K562 (cell line): ENCODE results near the gene EPB42. TPM values are rescaled to one million over a fixed set of nuclear protein-coding genes. Genes with fewer than 3 reads are reported as not detected.

ENCODE experiments used
- BCLAF1 ChIP-seq, 2 experiments: fragments of 450-650 bp in 1 of 2; IDR thresholded peaks; 2 replicates each; pipeline ENCODE4 v1.6.1; 2011 to 2017; ENCODE audit warnings: low read depth in 2 of 2, antibody characterized with exemption in 1 of 2, borderline replicate concordance in 1 of 2, low read length in 1 of 2, mild to moderate bottlenecking in 1 of 2, mixed read lengths in 1 of 2; ENCODE audit not compliant: control insufficient read depth in 1 of 2
- GTF2E2 ChIP-seq: fragments of 200-800 bp; sonication (Bioruptor generic); IDR thresholded peaks from 2 replicates; pipeline ENCODE4 v1.6.1; 2016; ENCODE audit warnings: missing genetic modification characterization, missing compliant biosample characterization
- MYC ChIP-seq, 2 experiments: fragments of 250-450 bp in 1 of 2; sonication (Bioruptor Pico) in 1 of 2; IDR thresholded peaks; 2 replicates each; pipeline versions ENCODE4 v1.5.1 to v1.6.1; 2012 to 2021; ENCODE audit warnings: low read depth in 2 of 2, borderline replicate concordance in 1 of 2, improper control_type of control experiment in 1 of 2, low read length in 1 of 2, mild to moderate bottlenecking in 1 of 2, moderate library complexity in 1 of 2
- RBM25 ChIP-seq: fragments of 200-400 bp; formaldehyde crosslinking; IDR thresholded peaks from 2 replicates; pipeline ENCODE4 v1.6.1; 2018; ENCODE audit warnings: low read length, low read depth, moderate library complexity; ENCODE audit not compliant: severe bottlenecking
- ZNF134 ChIP-seq: fragments of 250-450 bp; sonication (Bioruptor Pico); conservative IDR thresholded peaks from 2 replicates; pipeline ENCODE4 v1.4.0; 2020
- ZNF717 ChIP-seq: fragments of 250-450 bp; sonication (Bioruptor Pico); IDR thresholded peaks from 2 replicates; pipeline ENCODE4 v1.5.0; 2021
- polyA plus RNA-seq, 8 experiments: library from polyadenylated mRNA; depleted of rRNA in 4 of 8; stranded (reverse) in 5 of 8; unstranded in 3 of 8; fragments of >200 nt; fragmentation: Nextera tagmentation in 2 of 8; fragmentation: Illumina TruSeq in 1 of 8; extraction: Ambion mirVana in 2 of 8; extraction: Trizol in 1 of 8; gene quantifications; 2 replicates each; pipeline versions ENCODE4 v1.2.1 to v1.2.3, GENCODE V29; 2011 to 2014; ENCODE audit warnings: inconsistent platforms in 1 of 8, missing spikeins in 1 of 8
- total RNA-seq, 7 experiments: library from RNA; depleted of rRNA in 6 of 7; stranded (reverse); fragments of >200 nt in 6 of 7; fragmentation: Illumina TruSeq in 2 of 7; extraction: Trizol in 2 of 7; gene quantifications; 2 replicates each; pipeline versions ENCODE4 v1.2.1 to v1.2.3, GENCODE V29; 2011 to 2021; ENCODE audit warnings: low replicate concordance in 1 of 7
- TF ChIP-seq, protein P1 (sequence below), 2 experiments: fragments of 450-650 bp; IDR thresholded peaks; 2 replicates each; pipeline ENCODE4 v1.6.1; 2016; ENCODE audit warnings: mild to moderate bottlenecking in 2 of 2, borderline replicate concordance in 1 of 2, low read depth in 1 of 2, moderate library complexity in 1 of 2
- TF ChIP-seq, protein P2 (sequence below): fragments of 450-650 bp; conservative IDR thresholded peaks from 2 replicates; pipeline ENCODE4 v1.6.1; 2016; ENCODE audit warnings: missing genetic modification characterization, low read depth, mild to moderate bottlenecking, control low read depth, missing compliant biosample characterization
- TF ChIP-seq, protein P3 (sequence below): fragments of 450-650 bp; formaldehyde crosslinking; IDR thresholded peaks from 2 replicates; pipeline ENCODE4 v1.4.0; 2020; ENCODE audit warnings: mild to moderate bottlenecking, mixed read lengths

EPB42 gene
- total and polyA plus RNA-seq, 9 of the 15 experiments (the other 6 are each of a cell fraction or from before 2014, with no cell fraction given): 0.38 to 2.3 (median 1.4) TPM

DNA sequence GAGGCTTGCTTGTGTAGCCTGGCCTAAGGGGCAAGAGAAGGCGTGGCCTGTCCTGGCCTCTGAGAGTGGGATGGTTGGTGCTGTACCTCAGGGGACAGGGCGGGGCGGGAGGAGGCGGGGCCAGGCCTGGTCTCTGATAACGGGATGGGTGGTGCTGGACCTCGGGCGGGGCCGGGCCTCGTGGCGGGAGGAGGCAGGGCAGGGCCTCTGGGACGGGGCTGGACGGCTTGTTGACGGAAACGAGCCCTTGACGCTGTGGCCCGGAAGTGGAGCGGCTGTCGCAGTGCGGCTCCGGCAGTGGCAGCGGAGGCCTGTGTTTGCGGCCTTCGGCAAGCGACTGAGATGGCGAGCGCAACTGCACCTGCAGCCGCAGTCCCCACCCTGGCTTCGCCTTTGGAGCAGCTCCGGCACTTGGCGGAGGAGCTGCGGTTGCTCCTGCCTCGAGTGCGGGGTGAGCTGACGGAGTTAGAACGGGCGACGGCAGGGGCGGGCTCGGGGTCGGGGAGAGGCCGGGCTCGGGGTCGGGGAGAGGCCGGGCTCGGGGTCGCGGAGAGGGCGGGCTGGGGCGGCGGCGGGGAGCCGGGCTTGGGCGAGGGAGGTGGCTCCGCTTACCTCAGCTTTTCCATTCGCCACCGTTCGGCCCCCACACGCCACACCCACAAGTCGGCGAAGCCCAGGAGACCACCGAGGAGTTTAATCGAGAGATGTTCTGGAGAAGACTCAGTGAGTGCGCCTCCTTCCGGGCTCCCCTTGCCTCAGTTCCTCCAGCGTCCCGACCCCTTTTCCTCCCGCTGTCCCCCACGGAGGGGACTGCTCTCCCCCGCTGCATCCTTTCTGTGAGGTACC, 35.4 kb downstream of the EPB42 start, which contains the start of gene CCNDBP1 (continued):
- TF ChIP-seq, protein P1, sequence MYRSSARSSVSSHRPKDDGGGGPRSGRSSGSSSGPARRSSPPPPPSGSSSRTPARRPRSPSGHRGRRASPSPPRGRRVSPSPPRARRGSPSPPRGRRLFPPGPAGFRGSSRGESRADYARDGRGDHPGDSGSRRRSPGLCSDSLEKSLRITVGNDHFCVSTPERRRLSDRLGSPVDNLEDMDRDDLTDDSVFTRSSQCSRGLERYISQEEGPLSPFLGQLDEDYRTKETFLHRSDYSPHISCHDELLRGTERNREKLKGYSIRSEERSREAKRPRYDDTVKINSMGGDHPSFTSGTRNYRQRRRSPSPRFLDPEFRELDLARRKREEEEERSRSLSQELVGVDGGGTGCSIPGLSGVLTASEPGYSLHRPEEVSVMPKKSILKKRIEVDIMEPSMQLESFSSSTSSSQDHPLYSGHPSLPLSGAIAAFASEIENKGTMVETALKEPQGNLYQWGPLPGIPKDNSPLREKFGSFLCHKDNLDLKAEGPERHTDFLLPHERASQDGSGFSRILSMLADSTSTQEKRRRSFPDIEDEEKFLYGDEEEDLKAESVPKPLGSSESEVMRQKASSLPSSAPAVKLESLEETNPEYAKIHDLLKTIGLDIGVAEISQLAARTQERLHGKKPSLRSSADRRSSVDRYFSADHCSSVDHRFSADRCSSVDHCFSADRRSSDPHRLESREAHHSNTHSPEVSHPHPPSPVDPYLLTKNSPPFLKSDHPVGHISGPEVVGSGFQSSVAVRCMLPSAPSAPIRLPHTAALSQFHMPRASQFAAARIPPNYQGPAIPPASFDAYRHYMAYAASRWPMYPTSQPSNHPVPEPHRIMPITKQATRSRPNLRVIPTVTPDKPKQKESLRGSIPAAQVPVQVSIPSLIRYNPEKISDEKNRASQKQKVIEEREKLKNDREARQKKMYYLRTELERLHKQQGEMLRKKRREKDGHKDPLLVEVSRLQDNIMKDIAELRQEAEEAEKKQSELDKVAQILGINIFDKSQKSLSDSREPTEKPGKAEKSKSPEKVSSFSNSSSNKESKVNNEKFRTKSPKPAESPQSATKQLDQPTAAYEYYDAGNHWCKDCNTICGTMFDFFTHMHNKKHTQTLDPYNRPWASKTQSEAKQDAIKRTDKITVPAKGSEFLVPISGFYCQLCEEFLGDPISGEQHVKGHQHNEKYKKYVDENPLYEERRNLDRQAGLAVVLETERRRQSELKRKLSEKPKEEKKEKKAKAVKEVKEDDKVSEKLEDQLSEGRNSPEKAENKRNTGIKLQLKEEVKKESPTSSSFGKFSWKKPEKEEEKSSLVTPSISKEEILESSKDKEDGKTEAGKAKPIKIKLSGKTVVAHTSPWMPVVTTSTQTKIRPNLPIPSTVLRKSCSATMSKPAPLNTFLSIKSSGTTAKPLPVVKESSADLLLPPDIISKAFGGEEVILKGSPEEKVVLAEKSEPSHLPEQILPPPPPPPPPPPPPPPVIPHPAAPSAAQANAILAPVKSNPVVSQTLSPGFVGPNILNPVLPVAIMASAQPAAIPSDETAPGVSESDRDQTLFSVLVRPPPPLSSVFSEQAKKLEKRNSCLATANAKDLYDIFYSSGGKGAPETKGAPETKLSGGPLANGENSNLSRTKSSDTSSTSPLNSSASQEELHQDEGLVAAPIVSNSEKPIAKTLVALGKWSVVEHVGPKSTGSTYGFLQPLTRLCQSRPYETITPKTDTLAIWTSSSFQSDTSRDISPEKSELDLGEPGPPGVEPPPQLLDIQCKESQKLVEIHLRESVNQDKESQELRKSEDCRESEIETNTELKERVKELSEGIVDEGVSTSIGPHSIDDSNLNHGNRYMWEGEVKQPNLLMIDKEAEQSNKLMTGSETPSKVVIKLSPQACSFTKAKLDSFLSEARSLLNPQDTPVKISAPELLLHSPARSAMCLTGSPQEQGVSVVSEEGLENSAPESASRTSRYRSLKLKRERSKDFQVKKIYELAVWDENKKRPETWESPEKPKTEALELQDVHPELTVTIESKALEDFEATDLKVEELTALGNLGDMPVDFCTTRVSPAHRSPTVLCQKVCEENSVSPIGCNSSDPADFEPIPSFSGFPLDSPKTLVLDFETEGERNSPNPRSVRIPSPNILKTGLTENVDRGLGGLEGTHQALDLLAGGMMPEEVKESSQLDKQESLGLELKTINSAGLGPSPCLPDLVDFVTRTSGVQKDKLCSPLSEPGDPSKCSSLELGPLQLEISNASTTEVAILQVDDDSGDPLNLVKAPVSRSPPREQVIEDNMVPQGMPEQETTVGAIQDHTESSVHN (IDR thresholded peaks at IDR 0.05; ENCODE audit: borderline replicate concordance in 1 of 2, low read depth in 1 of 2): no peak
- TF ChIP-seq MYC (IDR thresholded peaks at IDR 0.05; ENCODE audit: low read depth, low read length) (peak; percentile 97), MYC (CRISPR knock-in tag; IDR thresholded peaks at IDR 0.05; ENCODE audit: borderline replicate concordance, low read depth) (no peak), ZNF134 (CRISPR knock-in tag) (no peak), ZNF717 (CRISPR knock-in tag) (no peak), RBM25 (no peak), BCLAF1 (IDR thresholded peaks at IDR 0.05; ENCODE audit: borderline replicate concordance in 1 of 2, control insufficient read depth in 1 of 2, low read depth in 2 of 2, low read length in 1 of 2) (no peak), GTF2E2 (tag) (peak; percentile 78; the same call in 1 of the 2 replicates)
- TF ChIP-seq, protein P2, sequence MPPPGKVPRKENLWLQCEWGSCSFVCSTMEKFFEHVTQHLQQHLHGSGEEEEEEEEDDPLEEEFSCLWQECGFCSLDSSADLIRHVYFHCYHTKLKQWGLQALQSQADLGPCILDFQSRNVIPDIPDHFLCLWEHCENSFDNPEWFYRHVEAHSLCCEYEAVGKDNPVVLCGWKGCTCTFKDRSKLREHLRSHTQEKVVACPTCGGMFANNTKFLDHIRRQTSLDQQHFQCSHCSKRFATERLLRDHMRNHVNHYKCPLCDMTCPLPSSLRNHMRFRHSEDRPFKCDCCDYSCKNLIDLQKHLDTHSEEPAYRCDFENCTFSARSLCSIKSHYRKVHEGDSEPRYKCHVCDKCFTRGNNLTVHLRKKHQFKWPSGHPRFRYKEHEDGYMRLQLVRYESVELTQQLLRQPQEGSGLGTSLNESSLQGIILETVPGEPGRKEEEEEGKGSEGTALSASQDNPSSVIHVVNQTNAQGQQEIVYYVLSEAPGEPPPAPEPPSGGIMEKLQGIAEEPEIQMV: no peak
- TF ChIP-seq, protein P3, sequence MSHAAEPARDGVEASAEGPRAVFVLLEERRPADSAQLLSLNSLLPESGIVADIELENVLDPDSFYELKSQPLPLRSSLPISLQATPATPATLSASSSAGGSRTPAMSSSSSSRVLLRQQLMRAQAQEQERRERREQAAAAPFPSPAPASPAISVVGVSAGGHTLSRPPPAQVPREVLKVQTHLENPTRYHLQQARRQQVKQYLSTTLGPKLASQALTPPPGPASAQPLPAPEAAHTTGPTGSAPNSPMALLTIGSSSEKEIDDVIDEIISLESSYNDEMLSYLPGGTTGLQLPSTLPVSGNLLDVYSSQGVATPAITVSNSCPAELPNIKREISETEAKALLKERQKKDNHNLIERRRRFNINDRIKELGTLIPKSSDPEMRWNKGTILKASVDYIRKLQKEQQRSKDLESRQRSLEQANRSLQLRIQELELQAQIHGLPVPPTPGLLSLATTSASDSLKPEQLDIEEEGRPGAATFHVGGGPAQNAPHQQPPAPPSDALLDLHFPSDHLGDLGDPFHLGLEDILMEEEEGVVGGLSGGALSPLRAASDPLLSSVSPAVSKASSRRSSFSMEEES (CRISPR knock-in tag): no peak
